ENCODE measurements around the gene CHRNG. TPM values are rescaled to one million over a fixed set of nuclear protein-coding genes. Genes with fewer than 3 reads are reported as not detected.

The CHRNG gene, protein sequence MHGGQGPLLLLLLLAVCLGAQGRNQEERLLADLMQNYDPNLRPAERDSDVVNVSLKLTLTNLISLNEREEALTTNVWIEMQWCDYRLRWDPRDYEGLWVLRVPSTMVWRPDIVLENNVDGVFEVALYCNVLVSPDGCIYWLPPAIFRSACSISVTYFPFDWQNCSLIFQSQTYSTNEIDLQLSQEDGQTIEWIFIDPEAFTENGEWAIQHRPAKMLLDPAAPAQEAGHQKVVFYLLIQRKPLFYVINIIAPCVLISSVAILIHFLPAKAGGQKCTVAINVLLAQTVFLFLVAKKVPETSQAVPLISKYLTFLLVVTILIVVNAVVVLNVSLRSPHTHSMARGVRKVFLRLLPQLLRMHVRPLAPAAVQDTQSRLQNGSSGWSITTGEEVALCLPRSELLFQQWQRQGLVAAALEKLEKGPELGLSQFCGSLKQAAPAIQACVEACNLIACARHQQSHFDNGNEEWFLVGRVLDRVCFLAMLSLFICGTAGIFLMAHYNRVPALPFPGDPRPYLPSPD
- total RNA-seq: not detected in 2 replicates

DNA sequence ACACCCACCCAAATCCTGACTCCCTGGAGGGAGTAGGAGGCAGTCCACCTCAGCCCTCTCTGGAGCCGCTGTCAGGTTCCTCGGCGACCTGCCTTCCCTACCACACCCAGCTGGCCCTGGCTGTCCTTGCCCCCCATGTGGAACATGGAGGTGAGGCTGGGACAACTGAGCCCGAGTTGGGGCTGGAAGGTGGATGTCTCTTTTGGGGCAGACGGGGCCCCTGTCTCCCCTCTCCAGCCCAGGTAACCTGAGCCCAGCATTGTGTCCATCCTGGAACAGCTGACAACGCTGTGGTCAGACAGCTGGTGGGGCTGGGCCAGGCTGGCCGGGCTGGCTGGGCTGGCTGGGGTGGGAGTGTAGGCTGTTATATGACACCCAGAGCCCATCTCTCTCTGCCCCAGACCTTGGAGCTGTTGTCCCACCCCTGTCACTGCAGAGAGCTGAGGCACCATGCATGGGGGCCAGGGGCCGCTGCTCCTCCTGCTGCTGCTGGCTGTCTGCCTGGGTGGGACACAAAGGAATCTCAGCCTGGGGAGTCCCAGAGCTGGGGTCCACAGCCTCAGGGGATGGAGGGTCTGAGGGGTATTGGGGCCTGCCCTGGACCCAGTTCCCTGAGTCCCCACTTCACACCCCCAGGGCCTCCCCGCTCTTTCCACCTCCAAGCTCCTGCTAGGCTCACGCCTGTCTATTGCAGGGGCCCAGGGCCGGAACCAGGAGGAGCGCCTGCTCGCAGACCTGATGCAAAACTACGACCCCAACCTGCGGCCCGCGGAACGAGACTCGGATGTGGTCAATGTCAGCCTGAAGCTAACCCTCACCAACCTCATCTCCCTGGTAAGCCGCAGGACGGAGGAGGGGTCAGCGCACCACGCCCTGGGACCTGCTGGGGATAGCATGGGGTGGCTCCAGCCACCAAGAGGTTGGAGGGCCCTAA is at the start of gene CHRNG:
CHRNG (plus strand) TSS at position 395 of the 934 bp plus-strand sequence; CDS start at position 451, 56 bp downstream.
- Mint-ChIP-seq H3K4me3 (no peak within 1 kb of the TSS), H3K36me3 (ENCODE audit: low read depth) (no peaks in the 10 kb centered on the region), H3K27ac (no peak within 1 kb of the TSS), H3K4me1 (peaks cover 15% of the 10 kb centered on the region), H3K27me3 (peaks cover 5% of the 10 kb centered on the region), H3K9me3 (peaks cover 4% of the 10 kb centered on the region)
- TF ChIP-seq, protein P1, sequence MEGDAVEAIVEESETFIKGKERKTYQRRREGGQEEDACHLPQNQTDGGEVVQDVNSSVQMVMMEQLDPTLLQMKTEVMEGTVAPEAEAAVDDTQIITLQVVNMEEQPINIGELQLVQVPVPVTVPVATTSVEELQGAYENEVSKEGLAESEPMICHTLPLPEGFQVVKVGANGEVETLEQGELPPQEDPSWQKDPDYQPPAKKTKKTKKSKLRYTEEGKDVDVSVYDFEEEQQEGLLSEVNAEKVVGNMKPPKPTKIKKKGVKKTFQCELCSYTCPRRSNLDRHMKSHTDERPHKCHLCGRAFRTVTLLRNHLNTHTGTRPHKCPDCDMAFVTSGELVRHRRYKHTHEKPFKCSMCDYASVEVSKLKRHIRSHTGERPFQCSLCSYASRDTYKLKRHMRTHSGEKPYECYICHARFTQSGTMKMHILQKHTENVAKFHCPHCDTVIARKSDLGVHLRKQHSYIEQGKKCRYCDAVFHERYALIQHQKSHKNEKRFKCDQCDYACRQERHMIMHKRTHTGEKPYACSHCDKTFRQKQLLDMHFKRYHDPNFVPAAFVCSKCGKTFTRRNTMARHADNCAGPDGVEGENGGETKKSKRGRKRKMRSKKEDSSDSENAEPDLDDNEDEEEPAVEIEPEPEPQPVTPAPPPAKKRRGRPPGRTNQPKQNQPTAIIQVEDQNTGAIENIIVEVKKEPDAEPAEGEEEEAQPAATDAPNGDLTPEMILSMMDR (IDR thresholded peaks at IDR 0.05): no peak
- intact Hi-C loops (cut with micrococcal nuclease): no loop called here
- ChIA-PET CTCF (no interaction called here), POLR2A (no interaction called here)
- no peak for DNase-seq
- no peak for ATAC-seq (ENCODE audit: low read depth)

DNA sequence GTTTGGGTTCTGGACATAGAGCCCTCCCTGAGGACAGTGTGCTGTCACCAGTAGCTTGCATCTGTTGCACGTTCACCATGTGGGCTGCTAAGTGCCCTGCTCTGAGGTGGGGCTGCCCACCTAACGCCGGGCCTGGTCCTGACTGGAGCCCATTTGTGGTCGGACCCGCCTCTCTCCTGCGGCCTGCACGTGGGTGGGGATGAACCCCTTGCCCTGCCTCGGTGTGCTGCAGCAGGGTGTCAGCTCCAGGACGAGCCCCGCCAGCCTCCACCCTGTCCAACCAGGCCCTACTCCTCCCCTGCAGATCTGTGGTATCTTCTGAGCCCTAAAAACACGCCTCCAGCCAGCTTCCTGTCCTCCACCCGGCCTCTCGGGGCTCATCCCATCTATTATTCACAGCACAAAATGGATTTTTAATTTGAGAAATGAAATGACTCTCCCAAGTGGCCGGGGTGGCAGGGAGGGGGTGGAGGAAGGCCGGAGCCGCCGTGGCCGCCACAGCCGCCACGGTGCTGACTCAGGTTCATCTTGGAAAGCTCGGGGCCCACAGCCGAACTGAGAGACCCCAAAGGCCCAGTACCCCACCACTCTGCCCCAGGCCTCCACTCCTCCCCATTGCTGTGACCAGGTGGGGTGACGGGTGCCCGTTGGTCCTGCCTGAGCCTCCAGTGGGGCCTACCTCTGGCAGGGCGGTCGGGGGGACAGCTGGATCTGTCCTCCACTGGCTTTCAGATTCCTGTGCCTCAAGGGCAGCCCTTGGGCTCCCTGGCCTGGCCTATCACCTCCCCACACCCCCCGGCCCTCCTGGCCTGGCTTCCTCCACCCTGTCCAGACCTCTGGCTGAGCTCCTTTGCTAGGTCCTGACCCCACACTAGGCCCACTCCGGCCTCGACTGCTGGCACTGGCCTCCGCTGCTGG is 49.0 kb upstream of the CHRNG start:
- H3K9me3 Mint-ChIP-seq: no peaks in the 10 kb centered on the region
- no peak overlapping the region for H3K27ac Mint-ChIP-seq
- no peaks in the 10 kb centered on the region for H3K36me3 Mint-ChIP-seq (ENCODE audit: low read depth)
- H3K27me3 Mint-ChIP-seq: peaks cover 26% of the 10 kb centered on the region
- peaks cover 11% of the 10 kb centered on the region for H3K4me1 Mint-ChIP-seq
- intact Hi-C loops (cut with micrococcal nuclease): no loop called here
- ChIA-PET CTCF (no interaction called here), POLR2A (no interaction called here)
- DNase-seq (no peak), ATAC-seq (ENCODE audit: low read depth) (no peak)
- TF ChIP-seq, protein P1 (IDR thresholded peaks at IDR 0.05): no peak
- H3K4me3 Mint-ChIP-seq: no peak overlapping the region

DNA sequence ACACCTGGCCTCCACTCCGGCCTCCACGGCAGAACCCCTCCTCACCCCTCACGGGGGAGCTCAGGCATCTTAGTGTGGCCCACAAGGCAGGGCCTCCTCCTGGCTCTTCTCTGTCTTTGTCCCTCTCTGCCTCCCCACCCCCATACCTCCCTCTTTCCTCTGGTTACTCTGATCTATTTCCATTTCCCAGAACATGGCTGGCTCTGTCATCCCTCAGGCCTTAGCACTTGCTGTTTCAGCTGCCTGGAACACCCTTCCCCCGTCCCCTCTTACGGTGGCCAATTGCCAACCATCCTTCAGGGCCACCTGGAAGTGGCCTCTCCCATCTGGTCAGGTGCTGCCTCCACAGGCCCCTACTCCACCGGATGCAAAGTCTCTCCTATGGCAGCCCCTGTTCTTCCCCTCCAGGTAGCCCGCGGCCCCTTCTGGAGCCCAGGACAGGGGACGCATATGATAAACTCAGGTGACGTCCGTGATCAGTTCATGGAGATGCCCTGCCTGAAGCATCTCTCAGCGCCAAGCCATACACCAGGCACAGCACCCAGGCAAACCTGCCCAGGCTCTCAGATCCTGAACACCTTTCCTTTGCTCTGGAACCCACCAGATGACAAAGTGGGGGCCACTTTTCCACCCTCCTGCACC is 48.2 kb upstream of the CHRNG start:
- H3K27ac Mint-ChIP-seq: no peak overlapping the region
- intact Hi-C loops (cut with micrococcal nuclease): no loop called here
- ATAC-seq (ENCODE audit: low read depth) (no peak), DNase-seq (no peak)
- TF ChIP-seq, protein P1 (IDR thresholded peaks at IDR 0.05): no peak
- no peaks in the 10 kb centered on the region for H3K9me3 Mint-ChIP-seq
- ChIA-PET POLR2A (no interaction called here), CTCF (no interaction called here)
- no peaks in the 10 kb centered on the region for H3K36me3 Mint-ChIP-seq (ENCODE audit: low read depth)
- no peak overlapping the region for H3K4me3 Mint-ChIP-seq
- H3K27me3 Mint-ChIP-seq: peaks cover 25% of the 10 kb centered on the region
- peaks cover 11% of the 10 kb centered on the region for H3K4me1 Mint-ChIP-seq

DNA sequence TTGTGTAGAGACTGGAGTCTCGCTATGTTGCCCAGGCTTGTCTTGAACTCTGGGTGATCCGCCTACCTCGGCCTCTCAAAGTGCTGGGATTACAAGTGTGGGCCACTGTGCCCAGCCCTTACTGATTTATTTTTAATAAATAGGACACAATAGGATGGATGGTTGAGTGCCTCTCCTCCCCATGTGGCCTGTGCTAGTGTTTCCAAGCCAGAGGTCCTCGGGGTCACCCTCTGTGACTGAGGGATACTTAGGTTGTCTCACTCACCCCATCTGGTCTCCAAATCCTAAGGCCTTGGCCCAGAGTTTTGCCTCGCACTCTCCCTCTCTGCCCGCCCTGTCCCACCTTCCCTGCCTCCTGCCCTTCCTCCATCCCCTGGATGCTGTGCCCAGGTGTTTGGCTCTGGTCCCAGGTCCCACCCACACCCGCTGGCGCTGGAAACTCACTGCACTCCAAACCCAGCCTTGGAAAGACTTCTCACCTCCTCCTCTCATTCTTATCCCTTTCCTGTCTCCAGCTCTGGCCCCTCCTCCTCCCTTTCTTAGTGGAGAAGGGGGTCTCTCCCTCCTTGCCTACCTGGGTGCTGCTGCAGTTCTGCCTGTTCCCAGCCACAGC is 47.1 kb upstream of the CHRNG start:
- Mint-ChIP-seq H3K9me3 (no peaks in the 10 kb centered on the region), H3K27me3 (peaks cover 25% of the 10 kb centered on the region), H3K36me3 (ENCODE audit: low read depth) (no peaks in the 10 kb centered on the region), H3K4me1 (peaks cover 5% of the 10 kb centered on the region), H3K27ac (no peak overlapping the region), H3K4me3 (no peak overlapping the region)
- intact Hi-C loops (cut with micrococcal nuclease): no loop called here
- DNase-seq: no peak
- no peak for ATAC-seq (ENCODE audit: low read depth)
- TF ChIP-seq, protein P1 (IDR thresholded peaks at IDR 0.05): no peak
- CTCF ChIA-PET: no interaction called here
- POLR2A ChIA-PET: no interaction called here
